Kidney (tissue), 14 donors: ENCODE results near the gene SLC66A2. TPM values are rescaled to one million over a fixed set of nuclear protein-coding genes. Genes with fewer than 3 reads are reported as not detected.

ENCODE experiments used
- DNase-seq, 5 donors: peaks; one replicate each; pipeline ENCODE4 v3.0.0-alpha.2; 2013 to 2020
- FAIRE-seq: peaks from 2 replicates; lab custom pipeline; 2012; peaks lifted over from hg19 to GRCh38; lab: Jason Lieb, UNC
- H3K27ac ChIP-seq, 2 donors: one replicate each; pipeline ENCODE4 v1.7.0; 2013; ENCODE audit warnings: low read depth in 2 of 2, low read length in 2 of 2, inconsistent platforms in 1 of 2
- H3K27me3 ChIP-seq: one replicate; pipeline ENCODE4 v1.7.1; 2013; ENCODE audit warnings: low read length, inconsistent platforms; ENCODE audit not compliant: control insufficient read depth, insufficient read depth
- H3K36me3 ChIP-seq, 3 donors: one replicate each; pipeline versions ENCODE4 v1.7.0 to v1.7.1; 2013; ENCODE audit warnings: low read length in 3 of 3, control low read depth in 1 of 3, inconsistent platforms in 1 of 3; ENCODE audit not compliant: insufficient read depth in 3 of 3, control insufficient read depth in 2 of 3
- H3K4me1 ChIP-seq, 3 donors: one replicate each; pipeline versions ENCODE4 v1.7.0 to v1.7.1; 2013; ENCODE audit warnings: low read length in 3 of 3, inconsistent platforms in 1 of 3, low read depth in 1 of 3; ENCODE audit not compliant: control insufficient read depth in 2 of 3, insufficient read depth in 2 of 3
- H3K4me3 ChIP-seq, 3 donors: one replicate each; pipeline versions ENCODE4 v1.7.0 to v1.8.1; 2013; ENCODE audit warnings: low read length in 3 of 3, control low read depth in 1 of 3, inconsistent platforms in 1 of 3
- H3K9ac ChIP-seq, 3 donors: one replicate each; pipeline versions ENCODE4 v1.7.0 to v1.7.1; 2013; ENCODE audit warnings: low read length in 3 of 3, control low read depth in 1 of 3, inconsistent platforms in 1 of 3
- H3K9me3 ChIP-seq, 3 donors: one replicate each; pipeline versions ENCODE4 v1.7.0 to v1.7.1; 2013; ENCODE audit warnings: low read length in 3 of 3, control low read depth in 1 of 3, inconsistent platforms in 1 of 3; ENCODE audit not compliant: control insufficient read depth in 2 of 3, insufficient read depth in 1 of 3
- intact Hi-C: fragments of 100-400 bp; cut with DNase I; formaldehyde crosslinking; loops from one replicate; pipeline ENCODE4 v1.11.1; 2022
- polyA plus RNA-seq: library from polyadenylated mRNA; stranded (reverse); fragments of 350-450 nt; fragmentation: Illumina TruSeq; extraction: RNeasy Lipid Tissue Mini Kit (QIAGEN cat#74804); gene quantifications from one replicate; pipeline ENCODE4 v1.2.3, GENCODE V29; 2014; ENCODE audit warnings: low read depth, low replicate concordance; ENCODE audit not compliant: insufficient read depth
- total RNA-seq: library from RNA; stranded (reverse); fragmentation: NEBNext Ultra II Directional; extraction: Animal tissue kit (Norgen Biotek cat#: 25700); gene quantifications from one replicate; pipeline ENCODE4 v1.2.1, GENCODE V29; 2021
- TF ChIP-seq, protein P1 (sequence below): IDR thresholded peaks from 3 replicates; pipeline ENCODE4 v1.5.1; 2012; ENCODE audit warnings: mild to moderate bottlenecking, moderate library complexity, borderline replicate concordance; ENCODE audit not compliant: insufficient read depth; ENCODE audit errors: extremely low read depth
- donor health status: control.
- donor health status: control.
- donor health status: control.
- donor health status: control.
- donor health status: control.
- donor health status: DM: yes; HTN: yes; CAD: no.
- donor health status: Normal renal cell carcinoma (clear cell type).

Gene SLC66A2
- total and polyA plus RNA-seq, 2 donors from 2014 or later: 41.9 to 45.5 TPM

DNA sequence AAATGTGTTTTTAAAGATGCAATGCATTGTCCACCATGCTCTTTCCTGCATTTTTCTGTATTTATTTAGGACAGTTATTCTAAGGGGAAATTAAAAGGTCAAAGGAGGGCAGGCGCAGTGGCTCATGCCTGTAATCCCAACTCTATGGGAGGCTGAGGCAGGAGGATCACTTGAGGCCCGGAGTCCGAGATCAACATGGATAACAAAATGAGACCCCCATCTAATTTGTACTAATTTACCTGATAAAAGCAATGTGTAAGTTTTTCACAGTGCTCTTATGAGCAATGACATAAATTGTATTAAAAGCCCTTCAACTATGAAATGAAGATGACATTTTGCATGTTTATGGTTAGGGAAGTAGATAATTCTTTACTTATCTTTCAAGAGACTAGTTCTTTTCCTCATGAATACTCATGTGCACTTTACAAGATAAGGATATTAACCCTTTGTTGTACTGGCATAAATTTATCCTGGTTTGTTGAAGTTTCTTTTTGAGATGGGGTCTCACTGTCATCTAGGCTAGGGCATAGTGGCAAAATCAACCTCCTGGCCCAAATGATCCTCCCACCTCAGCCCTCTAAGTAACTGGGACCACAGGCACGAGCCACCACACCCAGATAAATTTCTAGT is 22.7 kb upstream of the SLC66A2 start:
- H3K9ac ChIP-seq: no peak overlapping the region
- no peak overlapping the region for H3K27ac ChIP-seq
- H3K4me3 ChIP-seq: no peak overlapping the region
- no peaks in the 10 kb centered on the region for H3K4me1 ChIP-seq
- TF ChIP-seq, protein P1, sequence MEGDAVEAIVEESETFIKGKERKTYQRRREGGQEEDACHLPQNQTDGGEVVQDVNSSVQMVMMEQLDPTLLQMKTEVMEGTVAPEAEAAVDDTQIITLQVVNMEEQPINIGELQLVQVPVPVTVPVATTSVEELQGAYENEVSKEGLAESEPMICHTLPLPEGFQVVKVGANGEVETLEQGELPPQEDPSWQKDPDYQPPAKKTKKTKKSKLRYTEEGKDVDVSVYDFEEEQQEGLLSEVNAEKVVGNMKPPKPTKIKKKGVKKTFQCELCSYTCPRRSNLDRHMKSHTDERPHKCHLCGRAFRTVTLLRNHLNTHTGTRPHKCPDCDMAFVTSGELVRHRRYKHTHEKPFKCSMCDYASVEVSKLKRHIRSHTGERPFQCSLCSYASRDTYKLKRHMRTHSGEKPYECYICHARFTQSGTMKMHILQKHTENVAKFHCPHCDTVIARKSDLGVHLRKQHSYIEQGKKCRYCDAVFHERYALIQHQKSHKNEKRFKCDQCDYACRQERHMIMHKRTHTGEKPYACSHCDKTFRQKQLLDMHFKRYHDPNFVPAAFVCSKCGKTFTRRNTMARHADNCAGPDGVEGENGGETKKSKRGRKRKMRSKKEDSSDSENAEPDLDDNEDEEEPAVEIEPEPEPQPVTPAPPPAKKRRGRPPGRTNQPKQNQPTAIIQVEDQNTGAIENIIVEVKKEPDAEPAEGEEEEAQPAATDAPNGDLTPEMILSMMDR: no peak
- intact Hi-C loops: no loop called here
- no peaks in the 10 kb centered on the region for H3K27me3 ChIP-seq
- DNase-seq (no peak), FAIRE-seq (no peak)
- no peaks in the 10 kb centered on the region for H3K9me3 ChIP-seq
- H3K36me3 ChIP-seq: peaks cover 2 to 35% (median 12%) of the 10 kb centered on the region in 3 donors

GRCh38 chr18:79973517-79973916 is 22.1 kb upstream of the SLC66A2 start:
- FAIRE-seq (no peak), DNase-seq (no peak)
- TF ChIP-seq, protein P1: no peak
- intact Hi-C loops: no loop called here
- peaks cover 2 to 34% (median 12%) of the 10 kb centered on the region in 3 donors for H3K36me3 ChIP-seq
- H3K27me3 ChIP-seq: no peaks in the 10 kb centered on the region
- no peaks in the 10 kb centered on the region for H3K9me3 ChIP-seq
- no peak overlapping the region for H3K27ac ChIP-seq
- H3K4me3 ChIP-seq: no peak overlapping the region
- H3K4me1 ChIP-seq: no peaks in the 10 kb centered on the region
- no peak overlapping the region for H3K9ac ChIP-seq

DNA sequence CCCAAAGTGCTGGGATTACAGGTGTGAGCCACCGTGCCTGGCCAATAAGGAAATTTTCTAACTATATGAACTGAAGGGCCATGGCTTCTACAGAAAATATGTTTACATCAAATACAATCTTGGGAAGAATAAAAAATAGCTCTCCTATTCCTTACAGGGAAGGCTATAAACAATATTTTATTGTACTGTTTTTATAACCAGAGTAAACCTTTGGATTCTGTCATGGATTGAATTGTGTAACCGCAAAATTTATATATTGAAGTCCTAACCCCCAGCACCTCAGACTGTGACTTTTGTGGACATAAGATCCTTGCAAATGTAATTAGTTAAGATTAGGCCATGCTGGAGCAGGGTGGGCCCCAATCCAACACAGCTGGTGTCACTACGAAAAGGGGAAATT is 21.3 kb upstream of the SLC66A2 start:
- DNase-seq (no peak), FAIRE-seq (no peak)
- Histone ChIP-seq H3K9ac (no peak overlapping the region), H3K4me1 (no peaks in the 10 kb centered on the region), H3K27ac (peak overlapping the region; percentile 22 to 68), H3K9me3 (no peaks in the 10 kb centered on the region), H3K27me3 (no peaks in the 10 kb centered on the region), H3K4me3 (no peak overlapping the region), H3K36me3 (peaks cover 2 to 40% (median 12%) of the 10 kb centered on the region in 3 donors)
- intact Hi-C loops: no loop called here
- TF ChIP-seq, protein P1: no peak
